HG02973 (cell line): ENCODE results near the gene BCAS2.
"Not testable (repeated sequence)": the region's sequence is repeated elsewhere in the genome, so short reads cannot be mapped to it uniquely, and the experiment has no call there.

Experiments
- ATAC-seq: cut with Tn5 transposase; IDR thresholded peaks from one replicate; pipeline ENCODE4 v1.9.1; 2021; ENCODE audit warnings: moderate library complexity; ENCODE audit not compliant: unreplicated experiment

Gene BCAS2

GRCh38 chr1:114581335-114582287 is at the start of gene BCAS2:
Gene BCAS2 (minus strand): TSS chr1:114581615. CDS start chr1:114581591, 24 bp downstream.
- peak; percentile 97 for ATAC-seq

DNA sequence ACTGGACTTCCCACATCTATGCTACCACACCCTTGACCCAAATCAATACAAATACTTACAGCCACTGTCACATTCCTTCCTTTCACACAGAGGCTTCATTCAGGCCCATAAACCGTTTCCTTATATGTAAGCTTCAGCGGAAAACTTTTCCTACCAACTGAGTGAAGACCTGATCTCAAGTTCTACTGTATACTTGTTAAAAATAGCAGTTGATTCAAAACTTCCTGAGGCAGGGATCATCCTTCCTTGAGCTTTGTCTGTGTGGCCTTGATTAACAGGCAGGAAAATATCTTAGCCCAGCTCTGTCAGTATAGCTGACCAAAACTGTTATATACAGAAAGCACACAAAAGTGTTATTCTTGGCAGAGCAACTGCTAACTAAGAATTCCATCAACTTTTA is 45.7 kb upstream of the BCAS2 start:
- ATAC-seq, result no peak

- no peak for ATAC-seq
Observed at GRCh38 chr1:114623364-114623763, 41.9 kb upstream of the BCAS2 start.

DNA sequence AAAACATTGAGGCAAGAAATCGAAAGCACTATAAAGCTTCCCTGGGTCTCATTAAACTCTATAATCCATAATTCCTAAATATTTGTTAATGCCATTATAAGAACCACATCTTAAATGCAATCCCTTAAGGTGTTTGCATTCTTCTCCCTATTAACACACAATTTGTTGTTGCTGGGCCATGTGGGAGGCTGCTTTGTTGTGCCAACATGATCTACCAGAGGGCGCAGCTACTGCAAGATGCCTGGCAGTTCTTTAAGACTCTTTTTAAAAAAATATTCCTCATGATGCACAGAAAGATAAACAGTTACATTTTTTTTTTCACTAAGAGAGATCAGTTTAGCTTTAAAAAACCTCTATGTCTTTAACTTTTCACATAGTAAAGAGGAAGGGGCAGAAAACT is 39.0 kb upstream of the BCAS2 start:
- ATAC-seq, result no peak

- no peak for ATAC-seq
Observed at GRCh38 chr1:114618606-114619005, 37.2 kb upstream of the BCAS2 start.

DNA sequence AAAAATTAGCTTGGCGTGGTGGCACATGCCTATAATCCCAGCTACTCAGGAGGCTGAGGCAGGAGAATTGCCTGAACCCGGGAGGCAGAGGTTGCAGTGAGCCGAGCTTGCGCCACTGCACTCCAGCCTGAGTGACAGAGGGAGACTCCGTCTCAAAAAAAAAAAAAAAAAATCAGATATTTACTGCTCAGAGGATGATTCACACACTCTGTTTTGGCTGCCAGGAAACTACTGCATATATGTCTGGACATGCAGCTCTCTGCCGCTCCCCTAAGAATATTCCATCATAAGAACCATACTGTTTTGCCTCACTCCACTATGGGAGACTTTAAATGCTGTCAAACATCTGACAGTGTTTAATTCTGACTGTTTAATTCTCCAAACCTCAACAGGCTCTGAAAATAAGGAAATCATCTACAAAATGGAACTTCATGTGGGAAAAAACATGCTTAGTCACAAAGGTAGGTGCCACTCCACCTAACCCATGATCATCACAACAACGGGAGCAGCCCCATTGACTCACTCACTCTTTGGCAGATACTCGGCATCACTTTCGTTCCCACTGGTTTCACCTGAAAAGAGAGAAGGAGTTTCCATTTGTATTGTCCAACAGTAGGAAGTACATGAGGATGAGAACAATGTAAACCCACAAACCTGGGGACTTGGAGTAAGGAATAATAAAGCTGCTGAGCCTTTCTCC is 29.3 kb upstream of the BCAS2 start:
- no peak for ATAC-seq

DNA sequence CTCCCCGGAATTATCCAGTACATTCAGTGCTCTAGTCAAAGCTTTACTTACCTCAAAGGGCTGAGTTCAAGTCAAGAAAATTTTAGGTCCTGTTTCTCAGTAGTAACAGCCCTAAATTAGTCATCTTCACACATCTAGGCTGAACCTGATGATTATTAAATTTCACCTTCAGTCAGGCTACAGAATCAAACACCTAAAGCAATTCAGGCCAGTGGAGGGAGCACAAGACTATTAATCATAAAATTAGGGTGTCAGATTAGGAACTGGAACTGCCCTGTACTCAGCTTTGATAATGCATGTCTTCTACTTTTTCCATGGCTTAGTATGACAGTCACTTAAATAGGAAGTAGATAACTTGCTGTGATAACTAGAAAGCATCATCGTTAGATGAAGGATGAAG is 28.4 kb upstream of the BCAS2 start:
- ATAC-seq, result no peak

GRCh38 chr1:114609026-114609425 is 27.6 kb upstream of the BCAS2 start:
- ATAC-seq, result no peak

DNA sequence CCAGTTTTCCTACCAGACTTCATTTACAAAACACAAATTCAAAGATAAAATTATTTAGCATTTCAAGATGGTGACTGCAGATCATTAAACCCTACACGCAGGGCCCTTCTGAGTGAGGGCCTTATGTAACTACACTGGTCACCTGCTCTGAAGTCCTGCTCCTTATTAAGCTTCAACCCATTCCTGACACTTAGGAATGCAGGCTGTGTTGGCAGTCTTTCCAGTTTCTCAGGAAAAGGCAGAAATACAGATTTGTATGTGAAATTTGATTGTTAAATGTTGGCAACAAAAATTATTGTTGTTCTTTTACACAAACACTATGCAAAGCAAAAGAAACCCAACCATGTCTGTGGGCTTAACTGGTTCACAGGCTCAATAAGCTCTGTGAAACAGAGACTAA is 25.8 kb upstream of the BCAS2 start:
- no peak for ATAC-seq

DNA sequence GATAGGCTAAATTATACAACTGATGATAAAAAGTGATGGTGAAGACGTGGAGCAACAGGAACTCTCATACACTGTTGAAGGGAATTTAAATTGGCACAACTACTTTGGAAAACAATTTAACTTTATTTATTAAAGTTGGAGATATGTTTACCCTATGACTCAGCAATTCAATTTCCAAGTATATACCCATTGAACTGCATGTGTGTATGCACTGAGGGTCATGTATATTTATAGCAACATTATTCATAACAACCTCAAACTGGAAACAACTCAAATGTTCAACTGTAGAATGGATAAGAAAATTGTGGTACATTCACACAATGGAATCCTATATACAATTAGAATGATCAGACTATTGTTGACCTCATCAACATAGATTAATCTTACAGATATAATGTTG is 16.5 kb upstream of the BCAS2 start:
- ATAC-seq, result no peak

- no peak for ATAC-seq
Observed at GRCh38 chr1:114595602-114596001, 14.2 kb upstream of the BCAS2 start.

DNA sequence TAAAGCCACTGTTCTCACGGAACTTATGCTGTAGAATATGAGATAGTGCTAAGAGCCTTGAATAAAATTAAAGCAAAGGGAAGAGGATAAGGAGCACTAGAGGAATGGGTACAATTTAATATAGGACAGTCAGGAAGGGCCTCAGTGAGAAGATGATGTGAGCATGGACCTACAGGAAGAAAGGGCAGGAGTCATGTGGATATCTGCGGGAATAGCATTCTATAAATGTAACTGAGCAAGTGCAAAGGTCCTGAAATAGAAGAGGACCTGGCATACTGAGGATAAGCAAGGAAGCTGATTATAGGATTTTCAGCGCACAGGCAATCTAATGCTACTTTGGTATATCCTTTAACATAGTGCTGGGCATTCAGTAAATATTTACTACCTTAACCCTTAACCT is 12.6 kb upstream of the BCAS2 start:
- ATAC-seq, result no peak

DNA sequence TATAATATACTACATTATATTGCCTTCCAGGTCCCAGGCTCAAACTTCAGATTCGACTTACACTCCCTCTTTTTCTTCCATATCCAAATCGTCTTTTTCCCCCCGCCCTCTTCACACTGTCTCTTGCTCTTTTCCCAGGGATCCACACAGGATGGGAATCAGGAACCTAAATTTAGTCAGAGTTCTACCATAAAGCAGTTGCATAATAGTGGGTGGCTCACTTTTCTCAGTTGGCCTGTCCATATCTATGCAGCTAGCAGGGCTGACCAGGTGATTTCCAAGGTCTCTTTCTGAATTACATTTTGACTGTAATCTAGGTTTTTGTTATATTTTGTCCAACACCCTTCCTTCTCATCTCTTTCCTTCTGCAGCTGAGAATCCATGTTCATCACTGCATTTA is 7.7 kb upstream of the BCAS2 start:
- ATAC-seq, result no peak

- no peak for ATAC-seq
Observed at GRCh38 chr1:114588196-114588689, 6.8 kb upstream of the BCAS2 start.

GRCh38 chr1:114587203-114587991 is 6.0 kb upstream of the BCAS2 start:
- no peak for ATAC-seq

- no peak for ATAC-seq
Observed at GRCh38 chr1:114586513-114587047, 5.2 kb upstream of the BCAS2 start.

GRCh38 chr1:114585231-114585630 is 3.8 kb upstream of the BCAS2 start:
- no peak for ATAC-seq

- no peak for ATAC-seq
Observed at GRCh38 chr1:114574365-114574764, 7.0 kb downstream of the BCAS2 start.

- no peak for ATAC-seq
Observed at GRCh38 chr1:114564141-114564540, 17.3 kb downstream of the BCAS2 start.

GRCh38 chr1:114562978-114563510 is 18.4 kb downstream of the BCAS2 start:
- not testable (repeated sequence) for ATAC-seq

DNA sequence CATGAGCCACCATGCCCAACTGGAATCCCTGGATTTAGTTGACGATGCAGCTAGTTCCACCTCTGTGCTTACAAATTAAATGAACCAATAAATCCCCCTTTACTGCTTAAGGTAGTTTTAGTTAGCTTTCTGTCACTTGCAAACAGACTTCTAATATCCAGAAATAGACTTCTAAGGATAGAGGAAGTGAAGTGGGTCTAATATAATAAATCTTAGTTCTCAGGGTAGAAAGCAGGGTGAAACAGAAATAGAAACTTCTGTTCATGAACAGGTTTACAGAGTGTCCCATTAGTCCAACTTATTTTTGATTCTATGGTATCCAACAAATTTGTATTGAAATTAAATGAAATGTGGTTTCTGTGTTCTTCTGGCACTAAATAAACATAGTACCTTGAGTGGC is 20.1 kb downstream of the BCAS2 start:
- ATAC-seq, result no peak
